ENCODE measurements around the gene OMG.

DNA sequence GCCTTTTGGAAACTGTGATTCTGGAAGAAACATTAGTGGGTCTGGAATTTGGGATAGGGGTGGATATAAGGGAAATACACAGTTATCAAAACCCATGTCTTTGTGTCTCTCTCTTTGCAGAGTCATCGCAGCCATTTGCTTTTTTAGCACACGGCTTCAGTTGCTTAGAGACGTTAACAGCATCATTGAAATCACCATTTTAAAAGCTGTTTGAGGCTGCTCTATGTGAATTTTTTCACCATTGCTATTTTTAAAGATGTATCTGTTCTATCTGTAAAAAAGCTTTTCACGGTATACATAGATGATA lies 47.3 kb downstream of the OMG start:
- TF ChIP-seq CTCF (IDR thresholded peaks at IDR 0.05): no peak
- no peak for TF ChIP-seq POLR2A (IDR thresholded peaks at IDR 0.05)
- no peak for TF ChIP-seq POLR2AphosphoS5 (IDR thresholded peaks at IDR 0.05)

All from breast epithelium (tissue), 3 donors.